Measurements from ENCODE around the gene ARL6IP1.
"Not testable (repeated sequence)": the region's sequence is repeated elsewhere in the genome, so short reads cannot be mapped to it uniquely, and the experiment has no call there.

ARL6IP1 gene

DNA sequence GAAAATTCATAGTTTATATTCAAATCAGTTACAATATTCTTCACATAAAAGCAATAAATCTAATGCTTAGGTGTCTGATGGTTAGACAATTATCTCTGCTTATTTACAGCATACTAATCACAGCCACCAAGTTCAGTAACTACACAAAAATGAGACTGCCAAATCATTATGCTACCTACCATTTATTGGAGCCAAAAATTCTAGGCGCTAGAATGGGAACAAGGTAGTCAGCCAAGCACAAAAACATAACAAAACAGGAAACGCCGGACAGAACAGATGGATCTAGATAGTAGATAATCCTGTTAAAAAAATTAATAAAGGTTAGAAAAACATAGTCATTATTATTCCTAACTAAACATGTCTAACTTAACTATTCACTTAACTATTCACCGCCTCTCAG, 3.6 kb downstream of the ARL6IP1 start:
- DNase-seq: no peak

DNA sequence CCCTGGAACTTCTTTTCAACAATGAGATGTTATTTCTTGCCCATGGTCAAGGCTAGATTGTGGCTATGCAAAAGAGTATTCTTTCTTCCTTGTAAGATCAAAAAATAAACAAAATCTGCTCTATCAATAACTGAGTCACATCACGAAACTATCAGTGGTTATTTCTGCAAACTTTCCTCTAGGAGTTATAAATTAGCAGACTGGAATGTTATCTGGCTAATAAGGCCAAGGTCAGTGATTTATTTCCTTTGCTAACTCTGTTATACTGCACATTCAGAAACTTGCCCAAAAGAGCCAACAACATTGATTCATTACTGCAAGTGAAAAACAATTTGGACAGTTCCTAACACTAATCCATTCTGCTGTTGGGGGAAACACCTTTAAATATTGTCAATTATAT, 5.0 kb downstream of the ARL6IP1 start:
- no peak for DNase-seq

DNA sequence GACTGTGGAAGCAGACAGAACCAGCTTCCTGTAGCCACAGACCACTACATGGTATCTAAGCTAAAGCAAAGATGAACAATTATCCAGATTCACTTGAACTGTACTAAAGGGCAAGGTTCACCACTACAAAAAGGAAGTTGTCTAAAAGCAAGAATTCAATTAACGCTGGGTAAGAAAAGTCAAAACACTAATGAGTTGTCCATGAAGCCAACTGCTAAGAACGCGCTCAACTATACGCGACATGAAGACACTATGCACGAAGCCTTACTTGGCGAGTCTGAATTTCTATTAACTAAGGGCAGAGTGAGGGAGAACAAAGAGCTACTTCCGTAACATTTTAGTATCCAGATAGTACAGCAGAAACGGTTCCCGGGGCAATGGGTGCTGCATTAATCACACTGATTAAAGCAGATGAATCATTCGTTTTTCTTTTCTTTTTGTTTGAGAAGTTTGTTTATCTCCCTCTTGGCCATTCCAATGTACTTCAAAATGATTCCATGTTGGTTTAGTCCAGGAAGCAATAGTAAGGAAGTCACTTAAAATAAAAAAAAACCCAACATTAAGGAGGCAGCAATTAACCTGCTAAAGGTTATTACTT, 8.4 kb downstream of the ARL6IP1 start:
- DNase-seq: no peak

DNA sequence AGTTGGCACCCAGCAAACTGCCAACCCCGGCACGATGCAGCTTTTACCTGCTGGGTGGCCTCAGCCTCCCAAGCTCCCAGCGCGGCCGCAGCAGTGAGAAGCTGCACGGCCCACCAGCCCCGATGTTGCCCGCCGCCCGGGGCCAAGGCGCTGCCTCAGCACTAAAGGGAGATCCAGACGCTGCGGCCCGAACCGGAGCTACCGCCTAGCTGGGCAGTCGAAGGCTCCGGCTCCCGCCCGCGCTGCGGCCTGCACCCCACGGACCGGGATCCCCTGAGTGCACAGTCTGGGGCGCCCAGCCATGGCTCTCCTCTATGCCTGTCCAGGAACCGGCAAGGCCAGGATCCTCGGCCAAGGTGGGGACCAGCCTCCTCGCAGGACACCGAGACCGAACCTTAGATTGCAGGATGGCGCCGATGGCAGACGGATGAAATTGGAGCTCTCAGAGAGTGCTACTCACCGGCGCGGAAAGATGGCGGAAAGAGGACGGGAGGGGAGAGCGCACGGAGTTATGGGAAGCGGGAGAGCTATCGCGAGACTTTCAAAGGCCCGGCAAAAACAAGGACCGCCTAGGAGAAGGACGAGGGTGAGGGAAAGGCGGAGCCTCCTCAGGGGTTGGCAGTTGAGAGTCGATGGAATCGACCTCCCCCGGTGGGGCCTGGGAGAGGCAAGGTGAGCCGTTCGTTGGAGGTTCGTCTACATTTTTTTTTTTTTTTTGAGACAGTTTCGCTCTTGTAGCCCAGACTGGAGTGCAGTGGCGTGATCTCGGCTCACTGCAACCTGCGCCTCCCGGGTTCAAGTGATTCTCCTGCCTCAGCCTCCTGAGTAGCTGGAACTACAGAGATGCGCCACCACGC, 11.3 kb downstream of the ARL6IP1 start, which contains the start of gene RPS15A:
RPS15A (minus strand) TSS at position 485 of the 857 bp plus-strand sequence. CDS start 1,221 bp downstream, outside the sequence.
- DNase-seq: peak; percentile 95

DNA sequence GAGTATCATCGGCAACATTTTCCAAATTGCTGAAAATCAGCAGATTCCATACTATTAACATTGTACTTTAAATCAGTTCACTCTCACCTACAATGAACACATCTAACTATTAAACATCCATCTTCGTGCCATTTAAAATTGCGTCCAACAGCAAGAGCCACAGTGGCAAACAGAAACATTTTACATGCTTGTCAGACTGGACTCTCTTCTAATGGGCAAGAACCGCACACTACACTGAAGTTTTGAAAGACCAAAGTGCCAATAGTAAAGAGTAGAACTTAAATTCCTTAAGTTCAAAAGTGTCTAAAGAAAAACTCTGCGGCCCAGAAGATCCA, 11.9 kb downstream of the ARL6IP1 start:
- DNase-seq: no peak

DNA sequence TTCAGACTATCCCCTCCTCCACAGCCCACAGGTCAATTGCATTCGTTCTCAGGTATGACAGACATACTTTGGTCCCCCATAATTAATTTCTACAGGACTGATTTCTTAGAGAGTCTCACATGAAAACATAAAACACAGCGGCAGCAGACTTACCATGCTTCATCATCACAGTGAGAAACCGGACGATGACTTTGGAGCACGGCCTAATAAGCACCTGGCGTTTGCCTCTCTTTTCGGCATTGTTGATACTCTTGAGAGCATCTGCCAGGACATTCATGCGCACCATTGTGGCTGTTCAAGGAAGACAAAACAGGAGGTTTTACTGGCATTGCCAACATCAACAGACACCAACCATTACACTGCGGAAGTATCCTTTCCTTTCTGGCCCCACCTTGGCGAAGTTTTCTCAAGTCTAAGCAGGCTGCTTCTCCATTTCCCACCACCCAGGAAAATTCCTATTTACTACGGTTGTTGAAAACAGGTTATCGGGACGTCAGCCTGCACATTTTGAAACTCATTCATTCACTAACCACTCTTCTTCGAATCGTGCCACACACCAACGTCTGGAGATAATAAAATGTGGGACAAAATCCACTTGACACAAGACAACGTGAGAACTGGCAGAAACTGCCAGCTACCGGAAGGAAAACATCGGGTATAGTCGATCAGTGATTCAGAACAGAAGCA, 12.4 kb downstream of the ARL6IP1 start:
- DNase-seq: no peak

DNA sequence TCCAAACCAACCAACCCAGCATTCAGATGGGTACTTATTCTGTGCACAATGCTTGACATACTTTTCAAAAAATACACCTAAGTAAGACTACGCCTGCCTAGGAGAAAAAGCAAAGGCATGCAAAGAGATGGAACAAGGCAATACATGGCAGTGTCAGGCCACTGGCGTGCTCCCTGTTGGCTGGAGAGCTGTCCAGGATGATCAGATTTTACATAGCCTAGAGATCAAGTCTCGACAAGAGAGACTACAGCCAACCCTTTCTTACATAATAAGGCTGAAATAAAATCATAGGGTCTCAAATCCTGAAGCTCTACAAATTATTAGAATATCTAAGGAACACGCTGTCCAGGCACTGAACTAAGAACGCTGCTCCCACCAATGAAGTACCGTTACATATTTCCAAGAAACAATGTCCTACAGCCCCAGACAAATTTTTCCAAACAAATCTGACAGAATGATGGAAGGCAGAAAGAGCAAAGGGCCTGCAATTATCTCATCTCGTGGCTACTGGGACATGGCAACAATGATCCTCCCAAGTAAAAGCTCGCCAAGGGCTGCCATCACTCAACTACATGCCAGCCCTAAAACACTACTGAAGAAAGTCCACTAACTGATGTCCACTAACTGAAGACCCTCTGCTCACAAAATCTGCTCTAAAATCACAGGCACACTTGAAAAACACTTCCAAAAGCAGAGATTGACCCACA, 16.3 kb downstream of the ARL6IP1 start:
- no peak for DNase-seq

DNA sequence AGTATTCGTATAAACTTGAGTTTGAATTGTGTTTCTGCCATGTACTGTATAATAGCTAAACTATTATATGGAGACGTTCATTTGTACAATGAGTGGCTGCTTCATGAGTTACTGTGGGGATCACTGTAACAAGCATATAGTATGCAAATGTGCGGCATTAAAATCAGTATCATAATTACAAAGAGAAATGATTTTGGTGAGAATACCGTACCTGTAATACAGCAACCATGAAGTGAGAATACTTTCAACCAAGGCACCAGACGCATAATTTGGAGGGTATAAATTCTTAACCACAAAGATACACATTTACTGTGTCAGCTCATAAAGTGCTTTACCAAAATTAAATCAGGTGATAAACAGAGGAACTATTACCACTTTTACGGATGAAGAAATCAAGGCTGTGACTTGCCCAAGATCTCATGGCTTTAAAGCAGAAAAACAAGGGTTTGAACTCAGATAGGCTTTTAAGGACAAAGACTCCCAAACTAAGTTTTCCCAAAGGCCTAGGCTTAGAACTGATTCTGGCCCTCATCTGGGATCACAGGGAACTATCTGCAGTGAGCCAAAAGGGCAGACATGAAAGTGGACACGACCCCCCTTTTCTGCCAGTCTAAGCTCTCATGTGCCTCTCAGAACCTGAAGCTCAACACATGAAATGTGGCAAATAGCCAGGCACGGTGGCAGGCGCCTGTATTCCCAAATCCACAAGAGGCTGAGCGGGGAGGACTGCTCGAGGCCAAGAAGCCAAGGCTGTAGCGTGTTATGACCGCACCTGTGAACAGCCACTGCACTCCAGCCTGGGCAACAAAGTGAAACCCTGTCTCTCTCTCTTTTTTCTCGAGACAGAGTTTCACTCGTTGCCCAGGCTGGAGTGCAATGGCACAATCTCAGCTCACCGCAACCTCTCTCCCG, 17.7 kb downstream of the ARL6IP1 start:
- no peak for DNase-seq

DNA sequence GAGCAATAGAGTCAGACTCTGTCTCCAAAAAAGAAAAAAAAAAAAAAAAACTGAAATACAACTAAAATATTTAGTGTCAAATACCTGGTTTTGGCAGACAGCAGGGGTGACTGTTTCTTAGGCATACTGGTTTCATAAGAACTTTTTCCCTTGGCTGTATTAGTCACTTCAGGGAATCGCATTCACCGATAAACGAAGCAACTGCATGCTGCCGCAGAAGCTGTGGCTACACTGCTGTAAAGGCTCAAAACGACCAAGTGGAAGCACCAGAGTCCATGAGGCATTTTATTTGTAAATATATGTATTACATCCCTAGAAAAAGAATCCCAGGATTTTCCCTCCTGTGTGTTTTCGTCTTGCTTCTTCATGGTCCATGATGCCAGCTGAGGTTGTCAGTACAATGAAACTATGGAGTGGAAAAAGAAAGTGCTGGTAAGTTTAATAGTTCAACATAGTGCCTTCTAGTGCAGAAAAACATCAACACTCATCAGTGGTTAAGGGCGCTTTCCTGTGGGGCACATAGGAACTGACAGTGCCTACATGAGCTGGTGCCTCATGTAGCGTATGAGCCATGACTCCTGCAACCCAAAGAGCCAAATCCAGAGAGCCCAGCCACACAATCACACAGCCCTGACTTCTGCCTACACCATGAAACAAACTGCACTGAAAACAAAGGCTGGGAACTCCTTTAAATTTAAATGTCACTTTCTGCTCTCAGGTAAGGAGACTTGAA, 18.5 kb downstream of the ARL6IP1 start:
- DNase-seq: no peak

DNA sequence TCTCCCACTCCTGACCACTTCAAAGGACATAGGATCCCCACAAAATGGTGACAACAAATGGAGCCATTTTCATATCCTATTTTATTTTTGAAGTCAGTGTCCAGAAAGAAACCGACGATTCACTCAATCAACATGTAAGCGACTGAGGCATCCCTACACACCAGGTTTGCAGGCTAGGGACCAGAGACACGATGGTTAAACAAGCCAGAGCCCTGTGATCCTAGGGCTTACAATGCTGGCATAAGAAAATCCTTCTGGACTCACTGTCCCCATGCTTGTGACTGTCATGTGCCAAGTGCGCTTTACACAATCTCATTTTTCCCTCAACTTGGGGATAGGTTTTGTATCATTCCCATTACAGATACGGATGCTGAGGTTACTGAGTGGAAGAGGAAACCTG, 20.1 kb downstream of the ARL6IP1 start:
- DNase-seq: not testable (repeated sequence)

DNA sequence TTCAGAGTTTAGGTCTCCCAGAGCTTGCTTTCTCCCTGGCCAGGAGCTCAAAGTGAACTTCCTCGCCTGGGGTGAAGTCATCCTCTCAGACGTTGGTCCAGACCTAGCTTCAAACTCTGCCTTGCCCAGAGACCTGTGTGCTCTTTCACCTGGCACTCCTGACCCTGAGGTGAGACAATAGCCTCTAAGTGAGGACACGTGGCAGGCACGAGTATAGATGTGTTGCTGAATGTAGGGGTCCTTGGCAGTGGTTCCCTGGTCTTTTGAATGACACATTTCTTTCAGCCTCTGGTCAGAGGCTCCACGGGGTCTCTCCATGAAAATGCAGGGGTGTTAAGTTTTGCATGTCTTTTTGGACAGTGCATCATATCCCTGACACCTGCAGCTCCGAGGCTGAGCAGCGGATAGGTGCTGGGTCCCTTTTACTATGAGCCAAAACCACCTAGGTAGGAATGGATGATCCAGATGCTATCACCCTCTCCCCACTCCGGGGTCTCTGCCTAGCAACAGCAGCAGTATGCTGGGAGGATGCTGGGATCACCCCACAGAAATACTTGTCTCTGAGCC, 20.8 kb downstream of the ARL6IP1 start:
- DNase-seq: not testable (repeated sequence)

DNA sequence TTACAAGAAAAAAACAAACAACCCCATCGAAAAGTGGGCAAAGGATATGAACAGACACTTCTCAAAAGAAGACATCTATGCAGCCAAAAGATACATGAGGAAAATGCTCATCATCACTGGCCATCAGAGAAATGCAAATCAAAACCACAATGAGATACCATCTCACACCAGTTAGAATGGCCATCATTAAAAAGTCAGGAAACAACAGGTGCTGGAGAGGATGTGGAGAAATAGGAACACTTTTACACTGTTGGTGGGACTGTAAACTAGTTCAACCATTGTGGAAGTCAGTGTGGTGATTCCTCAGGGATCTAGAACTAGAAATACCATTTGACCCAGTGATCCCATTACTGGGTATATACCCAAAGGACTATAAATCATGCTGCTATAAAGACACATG, 23.7 kb downstream of the ARL6IP1 start:
- not testable (repeated sequence) for DNase-seq

DNA sequence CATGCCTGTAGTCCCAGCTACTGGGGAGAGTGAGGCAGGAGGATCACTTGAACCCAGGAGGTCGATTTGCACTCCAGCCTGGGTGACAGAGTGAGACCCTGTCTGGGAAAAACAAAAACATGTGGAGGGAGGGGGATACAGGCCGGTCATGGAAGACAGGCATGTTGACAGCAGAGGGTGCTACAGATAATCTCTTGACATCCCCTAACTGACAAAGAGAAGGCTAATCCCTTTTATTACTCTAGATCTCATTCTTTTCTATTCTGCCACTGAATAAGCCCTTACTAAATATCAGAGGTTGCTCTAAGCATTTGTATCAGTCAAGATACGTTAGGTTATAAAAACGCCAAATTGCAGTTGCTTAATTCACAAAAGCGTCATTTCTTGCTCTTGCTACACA, 25.0 kb downstream of the ARL6IP1 start:
- DNase-seq: not testable (repeated sequence)

DNA sequence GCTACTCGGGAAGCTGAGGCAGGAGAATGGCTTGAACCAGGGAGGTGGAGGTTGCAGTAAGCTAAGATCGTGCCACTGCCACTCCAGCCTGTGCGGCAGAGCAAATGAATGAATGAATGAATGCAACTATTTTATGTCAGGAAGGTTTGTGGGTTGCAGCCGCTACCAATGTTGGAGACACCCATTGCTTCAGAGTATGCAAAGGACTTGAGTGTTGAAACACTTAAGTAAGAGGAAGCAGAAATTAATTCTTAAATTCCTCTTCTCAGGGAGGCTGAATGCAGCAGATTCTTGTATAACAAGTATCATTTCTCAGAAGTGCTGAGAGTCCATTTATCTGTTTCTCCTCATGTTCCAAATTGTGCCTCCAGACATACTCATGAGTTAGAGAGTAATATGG, 26.7 kb downstream of the ARL6IP1 start:
- DNase-seq: not testable (repeated sequence)

DNA sequence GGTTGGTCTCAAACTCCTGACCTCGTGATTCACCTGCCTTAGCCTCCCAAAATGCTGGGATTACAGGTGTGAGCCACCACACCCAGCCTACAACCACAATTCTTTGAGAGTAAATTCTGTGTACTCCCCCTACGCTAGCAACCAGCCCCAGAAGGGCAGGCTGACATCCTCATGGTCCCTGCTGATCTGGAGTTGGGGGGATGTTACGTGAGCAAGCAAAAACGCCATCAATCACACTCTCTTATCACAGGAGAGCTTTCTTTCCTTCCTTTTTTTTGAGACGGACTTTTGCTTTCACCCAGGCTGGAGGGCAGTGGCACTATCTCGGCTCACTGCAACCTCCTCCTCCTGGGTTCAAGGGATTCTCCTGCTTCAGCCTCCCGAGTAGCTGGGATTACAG, 29.2 kb downstream of the ARL6IP1 start:
- DNase-seq: not testable (repeated sequence)

DNA sequence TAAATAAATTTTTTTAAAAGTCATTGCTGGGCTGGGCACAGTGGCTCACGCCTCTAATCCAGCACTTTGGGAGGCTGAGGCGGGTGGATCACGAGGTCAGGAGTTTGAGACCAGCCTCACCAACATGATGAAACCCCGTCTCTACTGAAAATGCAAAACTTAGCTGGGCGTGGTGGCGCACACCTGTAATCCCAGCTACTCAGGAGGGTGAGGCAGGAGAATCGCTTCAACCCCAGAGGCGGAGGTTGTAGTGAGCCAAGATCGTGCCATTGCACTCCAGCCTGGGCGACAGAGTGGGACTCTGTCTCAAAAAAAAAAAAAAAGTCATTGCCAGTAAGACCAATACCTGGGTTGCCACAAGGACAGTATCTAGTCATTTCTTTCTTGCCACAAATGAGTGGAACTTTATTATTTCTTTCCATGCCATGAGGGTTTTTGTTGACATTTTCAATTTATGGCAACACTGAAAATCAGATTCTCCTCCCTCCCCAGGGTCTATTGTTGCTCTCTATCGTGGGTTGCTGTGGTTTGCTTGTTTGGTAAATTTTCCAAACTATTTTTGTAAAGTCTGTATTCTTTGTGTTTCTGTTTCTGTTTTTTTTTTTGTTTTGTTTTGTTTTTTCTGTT, 30.9 kb downstream of the ARL6IP1 start:
- DNase-seq: not testable (repeated sequence)

DNA sequence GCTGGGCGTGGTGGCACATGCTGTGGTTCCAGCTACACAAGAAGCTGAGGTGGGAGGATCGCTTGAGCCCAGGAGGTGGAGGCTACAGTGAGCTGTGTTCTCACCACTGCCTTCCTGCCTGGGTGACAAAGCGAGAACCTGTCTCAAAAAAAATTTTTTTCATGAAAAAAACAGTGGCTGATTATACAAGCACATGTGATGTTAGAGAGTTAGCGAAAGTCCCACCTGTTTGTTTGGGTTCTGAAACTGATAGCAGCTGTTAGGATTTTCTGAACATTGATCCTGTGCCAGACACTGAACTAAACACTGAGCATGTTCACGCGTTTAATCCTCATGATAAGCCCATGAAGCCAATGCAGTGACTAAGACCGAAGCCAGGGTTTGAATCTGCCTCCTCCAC, 34.1 kb downstream of the ARL6IP1 start:
- DNase-seq: peak; percentile 48

DNA sequence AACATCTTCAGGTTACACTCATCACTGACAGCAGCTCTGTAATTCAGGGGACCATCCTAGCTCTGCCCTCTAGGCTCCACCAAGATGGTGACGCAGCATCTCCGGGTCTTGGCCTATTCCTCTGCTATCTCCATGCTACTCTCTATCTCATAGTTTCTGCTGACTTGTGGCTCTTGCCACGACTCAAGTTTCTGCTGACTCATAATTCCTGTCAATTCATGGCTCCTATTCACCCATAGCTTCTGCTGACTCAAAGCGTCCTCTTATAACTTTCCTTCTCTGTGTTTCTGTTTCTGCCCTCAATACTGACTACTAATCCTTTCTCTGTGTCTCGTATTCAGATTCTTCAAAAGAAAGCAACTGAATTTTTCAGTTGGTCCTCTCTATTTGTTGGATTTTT, 38.6 kb downstream of the ARL6IP1 start:
- DNase-seq: not testable (repeated sequence)

DNA sequence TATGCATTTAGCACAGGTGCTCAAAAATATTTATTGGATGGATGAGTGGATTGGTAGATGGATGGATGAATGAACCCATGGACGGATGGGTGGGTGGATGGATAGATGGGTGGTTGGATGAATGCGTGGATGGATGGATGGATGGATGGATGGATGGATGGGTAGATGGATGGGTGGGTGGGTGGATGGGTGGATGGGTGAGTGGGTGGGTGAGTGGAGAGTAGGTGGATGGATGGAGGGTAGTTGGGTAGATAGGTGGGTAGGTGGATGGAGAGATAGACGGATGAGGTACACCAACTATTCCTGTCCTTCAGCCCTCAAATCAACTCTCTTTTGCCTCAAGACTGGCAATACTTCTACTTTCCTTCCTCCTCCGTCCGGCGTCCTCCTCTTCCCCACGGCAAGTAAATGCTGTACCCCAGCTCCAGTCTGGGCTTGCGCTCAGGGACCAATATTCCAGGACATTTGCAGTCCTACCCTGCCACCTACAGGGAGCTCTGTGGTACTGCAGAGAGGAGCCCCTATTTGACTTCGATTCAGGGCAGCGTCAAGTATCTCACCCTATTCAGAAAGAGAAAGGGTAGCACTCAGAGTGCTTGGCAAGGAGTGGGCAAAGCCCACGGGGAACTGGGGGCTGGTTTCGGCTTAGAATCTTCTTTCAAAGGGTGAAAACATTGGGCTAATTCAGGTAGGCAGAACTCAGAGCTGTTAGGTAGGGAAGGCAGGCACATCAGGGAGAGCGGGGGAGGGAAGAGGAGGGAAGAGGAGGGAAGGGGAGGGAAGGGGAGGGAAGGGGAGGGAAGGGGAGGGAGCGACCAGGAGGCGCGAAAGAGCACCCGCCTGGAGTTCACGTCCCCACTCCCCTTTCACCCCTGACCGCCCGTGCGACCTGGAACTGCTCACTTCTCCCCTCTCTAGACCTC, 41.5 kb downstream of the ARL6IP1 start:
- peak; percentile 60 for DNase-seq
